GM21619 (cell line): ENCODE measurements around the gene SMPD3.

Experiments
- ATAC-seq: cut with Tn5 transposase; IDR thresholded peaks from one replicate; pipeline ENCODE4 v1.9.1; 2021; ENCODE audit not compliant: unreplicated experiment

SMPD3 gene

DNA sequence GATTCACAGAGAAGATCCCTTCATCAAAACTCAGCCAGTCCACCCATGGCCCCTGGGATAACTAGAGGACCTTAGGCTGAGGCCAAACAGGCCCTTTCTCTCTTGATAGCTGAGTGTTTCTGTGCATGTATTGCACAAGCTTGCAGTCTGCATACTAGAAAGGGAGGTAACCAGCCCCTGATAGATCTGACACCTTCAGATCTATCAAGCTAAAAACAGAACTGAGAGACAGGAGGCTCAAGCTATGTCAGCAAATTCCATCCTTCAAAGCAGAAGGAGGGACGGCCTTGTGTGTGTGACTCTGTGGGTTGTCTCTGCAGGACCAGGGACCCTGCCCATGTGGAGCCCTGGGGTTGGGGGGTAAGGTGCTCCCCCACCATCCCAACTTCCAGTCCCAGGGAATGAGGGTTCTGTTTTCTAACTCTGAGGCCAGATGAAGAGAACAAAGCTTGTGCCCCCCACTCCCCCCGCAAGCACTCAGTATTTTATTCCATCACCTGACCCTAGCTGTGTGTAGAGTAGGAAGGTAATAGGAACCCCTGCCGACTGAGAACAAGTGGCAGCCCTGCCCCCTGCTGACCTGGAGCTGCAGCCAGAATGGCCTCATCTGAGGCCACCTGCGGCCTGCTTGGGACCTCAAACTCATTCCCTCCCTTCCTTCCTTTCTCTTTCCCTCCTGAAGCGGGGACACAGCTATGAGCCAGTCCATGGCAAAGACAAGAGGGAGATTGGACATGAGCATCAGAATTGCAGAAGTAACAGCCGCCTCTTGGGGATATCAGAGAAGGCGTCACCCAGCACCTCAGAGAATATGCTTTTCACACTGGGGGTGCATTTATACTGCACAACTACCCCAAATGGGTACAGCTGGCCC is 63.8 kb downstream of the SMPD3 start:
- ATAC-seq, result no peak

- no peak for ATAC-seq
Measured at GRCh38 chr16:68383858-68384257, 64.5 kb downstream of the SMPD3 start.

- ATAC-seq, result no peak
Measured at GRCh38 chr16:68382296-68382718, 66.0 kb downstream of the SMPD3 start.

DNA sequence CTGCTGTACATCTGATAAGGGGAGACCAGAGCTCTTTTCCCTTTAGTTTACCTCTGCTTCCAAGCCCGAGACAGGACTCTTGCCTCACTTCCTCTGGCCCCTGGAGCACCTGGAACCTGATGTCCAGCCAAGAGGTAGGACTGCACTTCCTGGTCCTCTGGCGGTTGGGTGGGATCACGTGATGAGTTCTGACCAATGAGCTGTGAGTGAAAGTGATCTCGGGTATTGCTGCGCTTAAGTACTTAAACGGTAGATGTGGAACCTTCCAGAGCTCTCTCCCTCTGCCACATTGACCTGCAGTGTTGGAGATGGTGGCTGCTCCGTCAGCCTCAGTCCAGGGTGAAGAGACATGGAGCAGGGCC is 67.0 kb downstream of the SMPD3 start:
- no peak for ATAC-seq

GRCh38 chr16:68380676-68381362 is 67.5 kb downstream of the SMPD3 start:
- no peak for ATAC-seq

DNA sequence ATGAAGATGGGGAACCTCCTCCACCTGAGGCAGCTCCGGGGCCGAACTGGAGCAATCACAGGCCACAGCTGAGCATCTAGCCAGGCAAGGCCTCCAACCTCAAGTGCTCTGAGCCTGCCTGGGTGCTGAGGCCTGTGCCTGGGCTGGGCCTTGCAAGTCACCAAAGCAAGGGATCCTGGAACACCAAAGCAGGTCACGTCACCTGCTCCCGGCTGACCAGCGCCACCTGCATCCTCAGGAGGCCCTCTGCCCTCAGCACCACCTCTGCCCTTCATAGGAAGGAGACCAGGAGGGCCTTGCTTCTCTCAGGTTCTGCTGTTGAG is 68.0 kb downstream of the SMPD3 start:
- no peak for ATAC-seq

DNA sequence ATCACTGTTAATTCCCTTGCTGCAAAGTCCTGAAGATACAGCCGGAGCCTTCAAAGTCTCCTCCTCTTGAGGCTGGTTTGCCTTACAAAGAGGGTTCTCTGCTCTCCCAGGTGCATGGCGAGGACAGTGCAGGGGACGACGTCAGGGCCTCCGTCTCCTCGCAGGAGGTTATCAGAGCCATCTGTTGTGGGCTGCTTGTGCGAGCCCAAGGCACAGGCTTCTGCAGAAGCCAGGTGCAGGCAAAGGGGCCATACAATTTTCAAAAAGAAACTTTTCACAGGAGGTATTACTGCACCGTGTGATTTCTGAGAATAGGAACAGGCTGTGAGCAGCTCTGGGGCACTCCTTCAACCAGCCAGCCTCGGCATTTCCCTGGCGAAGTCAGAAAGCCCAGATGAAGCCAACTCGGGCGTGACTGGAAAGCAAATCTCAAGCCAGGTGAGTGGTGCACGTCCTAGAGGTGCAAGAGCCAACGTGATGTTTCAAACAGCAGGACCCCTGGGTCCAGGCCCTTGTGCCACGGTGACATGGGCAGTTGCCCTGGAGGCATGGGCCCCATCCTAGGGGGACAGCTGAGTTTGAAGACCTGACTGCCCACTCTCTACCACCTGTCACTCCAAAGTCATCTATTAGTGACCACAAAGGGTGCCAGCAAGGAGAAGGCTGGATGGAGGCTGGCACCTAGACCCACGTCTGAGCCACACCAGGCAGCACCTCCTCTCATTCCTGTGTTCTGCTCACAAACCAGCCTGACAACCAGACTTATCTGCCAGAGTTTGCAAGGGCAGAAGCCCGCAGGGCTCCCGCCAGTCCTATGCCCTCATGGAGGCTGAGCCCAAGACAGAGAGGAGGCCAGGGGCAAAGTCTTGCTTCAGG is 68.6 kb downstream of the SMPD3 start:
- no peak for ATAC-seq

- no peak for ATAC-seq
Measured at GRCh38 chr16:68378436-68379415, 69.6 kb downstream of the SMPD3 start.

- ATAC-seq, result no peak
Measured at GRCh38 chr16:68377667-68378393, 70.5 kb downstream of the SMPD3 start.

GRCh38 chr16:68377221-68377620 is 71.1 kb downstream of the SMPD3 start:
- ATAC-seq, result no peak

DNA sequence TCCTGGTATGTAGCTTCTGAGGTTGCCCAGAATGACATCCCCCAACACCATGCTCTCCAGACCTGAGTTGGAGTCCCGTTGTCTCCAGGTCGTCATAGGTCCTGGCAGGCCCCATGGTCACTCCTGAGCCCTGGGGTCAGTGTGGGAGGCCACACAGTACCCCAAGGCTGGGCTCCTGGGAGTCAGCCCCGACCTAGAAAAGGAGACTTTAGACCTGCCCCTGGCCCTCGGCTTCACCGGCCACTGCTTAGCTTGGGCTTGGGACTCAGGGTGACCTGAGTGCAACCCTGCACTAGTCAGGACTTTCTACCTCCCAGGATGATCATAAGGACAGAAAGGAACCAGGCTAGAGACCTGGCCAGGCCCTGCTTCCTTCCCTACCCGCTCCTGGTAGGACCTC is 71.7 kb downstream of the SMPD3 start:
- no peak for ATAC-seq

GRCh38 chr16:68375801-68376536 is 72.3 kb downstream of the SMPD3 start:
- no peak for ATAC-seq

DNA sequence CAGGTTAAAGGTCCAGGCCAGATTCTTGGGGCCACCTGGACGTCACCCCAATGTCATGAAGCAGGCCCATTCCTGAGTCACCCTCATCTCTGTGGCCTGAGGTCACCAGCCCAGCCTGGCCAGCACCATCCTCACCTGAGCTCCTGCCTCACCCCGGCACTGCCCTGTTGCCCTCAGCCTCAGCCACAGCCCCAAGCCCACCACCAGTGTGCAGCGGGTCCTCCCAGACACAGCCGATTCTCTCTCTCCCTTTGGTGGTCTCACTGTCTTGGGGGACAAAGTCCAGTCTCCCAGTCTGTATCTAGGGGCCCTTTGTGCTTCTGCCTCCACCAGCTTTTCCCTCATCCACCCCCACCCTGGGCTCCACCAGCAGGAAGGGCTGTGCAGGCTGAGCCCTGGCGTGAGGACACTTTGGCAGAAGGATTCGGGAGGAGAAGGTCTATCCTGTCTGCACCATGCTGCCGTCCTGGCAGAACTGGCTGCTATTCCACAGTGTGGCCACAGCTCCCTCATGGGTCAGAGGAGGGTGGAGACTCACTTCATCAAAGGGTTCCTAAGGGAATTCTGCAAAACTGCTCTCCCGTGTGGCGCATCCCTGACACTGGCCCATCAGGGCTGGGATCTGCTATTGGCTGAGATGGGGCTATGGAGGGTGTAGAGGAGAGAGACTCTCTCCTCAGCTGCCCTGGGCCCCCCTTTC is 73.2 kb downstream of the SMPD3 start:
- ATAC-seq, result no peak

- ATAC-seq, result no peak
Measured at GRCh38 chr16:68374246-68374805, 74.0 kb downstream of the SMPD3 start.

- ATAC-seq, result no peak
Measured at GRCh38 chr16:68373528-68374245, 74.6 kb downstream of the SMPD3 start.

DNA sequence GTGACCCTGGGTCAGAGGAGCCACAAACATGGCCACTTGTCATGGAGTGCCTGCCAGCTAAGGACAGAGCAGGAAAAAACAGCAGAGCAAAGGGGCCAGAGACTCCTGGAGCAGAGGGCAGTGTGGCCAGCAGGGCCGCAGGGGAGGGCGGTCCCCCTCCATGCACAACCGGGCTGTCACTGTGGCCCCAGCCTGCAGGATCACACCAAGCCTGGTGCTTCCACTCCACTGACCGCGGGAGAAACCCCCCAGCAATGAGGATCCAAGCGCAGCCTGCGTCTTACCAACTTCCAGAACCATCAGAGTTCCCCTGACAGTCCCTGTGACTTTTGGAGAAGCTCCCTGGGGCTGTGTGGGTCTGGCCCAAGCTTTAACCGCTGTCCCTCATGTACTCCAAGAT is 75.5 kb downstream of the SMPD3 start:
- no peak for ATAC-seq

- no peak for ATAC-seq
Measured at GRCh38 chr16:68372381-68372720, 76.0 kb downstream of the SMPD3 start.
